Fibroblast of the conjunctiva (primary cell): ENCODE data around the gene ASPRV1.
A peak's percentile ranks its signal among the peaks of the same experiment; 100 is the strongest.

Experiments used
- DNase-seq: peaks from one replicate; pipeline ENCODE4 v3.0.0-alpha.2; 2010; ENCODE audit warnings: low read depth

ASPRV1 gene

GRCh38 chr2:69988086-69988635 lies 26.7 kb upstream of the ASPRV1 start:
- DNase-seq: no peak

- DNase-seq: no peak
These were observed 25.3 kb upstream of the ASPRV1 start for GRCh38 chr2:69986691-69987090.

- DNase-seq: no peak
These were observed 24.3 kb upstream of the ASPRV1 start for GRCh38 chr2:69985688-69986087.

- no peak for DNase-seq
These were observed 23.8 kb upstream of the ASPRV1 start for GRCh38 chr2:69985216-69985615.

GRCh38 chr2:69983392-69983966 lies 22.0 kb upstream of the ASPRV1 start:
- DNase-seq: no peak

- no peak for DNase-seq
These were observed 18.7 kb upstream of the ASPRV1 start for GRCh38 chr2:69979902-69980807.

GRCh38 chr2:69977906-69978482 lies 16.6 kb upstream of the ASPRV1 start:
- DNase-seq: no peak

GRCh38 chr2:69977186-69977585 lies 15.8 kb upstream of the ASPRV1 start:
- no peak for DNase-seq

GRCh38 chr2:69975853-69976462 lies 14.5 kb upstream of the ASPRV1 start:
- DNase-seq: no peak

GRCh38 chr2:69975136-69975852 lies 13.9 kb upstream of the ASPRV1 start:
- DNase-seq: no peak

- DNase-seq: peak; percentile 21
These were observed 11.9 kb upstream of the ASPRV1 start for GRCh38 chr2:69973335-69973735.

- DNase-seq: no peak
These were observed 11.4 kb upstream of the ASPRV1 start for GRCh38 chr2:69972822-69973221.

- no peak for DNase-seq
These were observed 8.6 kb upstream of the ASPRV1 start for GRCh38 chr2:69969991-69970390.

- no peak for DNase-seq
These were observed 7.9 kb upstream of the ASPRV1 start for GRCh38 chr2:69969126-69969983.

GRCh38 chr2:69968609-69969008 lies 7.2 kb upstream of the ASPRV1 start:
- no peak for DNase-seq

- DNase-seq: no peak
These were observed 5.1 kb upstream of the ASPRV1 start for GRCh38 chr2:69966496-69966895.

GRCh38 chr2:69965756-69966445 lies 4.5 kb upstream of the ASPRV1 start:
- no peak for DNase-seq

GRCh38 chr2:69964353-69964841 lies 3.0 kb upstream of the ASPRV1 start:
- DNase-seq: no peak

GRCh38 chr2:69962986-69963730 lies 1.7 kb upstream of the ASPRV1 start:
- DNase-seq: no peak
